Stomach smooth muscle (tissue), 2 donors: ENCODE data around the gene DHRSX.
"Not testable (repeated sequence)": the region's sequence is repeated elsewhere in the genome, so short reads cannot be mapped to it uniquely, and the experiment has no call there.

ENCODE experiments used
- H3K27ac ChIP-seq: one replicate; pipeline ENCODE4 v1.7.0; 2013; ENCODE audit warnings: mild to moderate bottlenecking, low read length, inconsistent platforms
- H3K27me3 ChIP-seq, 2 donors: one replicate each; pipeline ENCODE4 v1.7.0; 2013; ENCODE audit warnings: low read length in 2 of 2; ENCODE audit not compliant: insufficient read depth in 2 of 2, control insufficient read depth in 1 of 2
- H3K36me3 ChIP-seq, 2 donors: one replicate each; pipeline ENCODE4 v1.7.0; 2013; ENCODE audit warnings: low read length in 2 of 2; ENCODE audit not compliant: control insufficient read depth in 2 of 2, insufficient read depth in 2 of 2
- H3K4me1 ChIP-seq: one replicate; pipeline ENCODE4 v1.7.0; 2013; ENCODE audit warnings: low read length; ENCODE audit not compliant: control insufficient read depth, insufficient read depth
- H3K4me3 ChIP-seq, 2 donors: one replicate each; pipeline ENCODE4 v1.7.0; 2013; ENCODE audit warnings: low read length in 2 of 2
- H3K9ac ChIP-seq, 2 donors: one replicate each; pipeline ENCODE4 v1.7.0; 2013; ENCODE audit warnings: low read length in 2 of 2, mild to moderate bottlenecking in 1 of 2
- H3K9me3 ChIP-seq, 2 donors: one replicate each; pipeline ENCODE4 v1.7.0; 2013; ENCODE audit warnings: low read length in 2 of 2; ENCODE audit not compliant: control insufficient read depth in 2 of 2
- donor health status: healthy.
- donor health status: Pancreatic carcinoma.

The DHRSX gene

DNA sequence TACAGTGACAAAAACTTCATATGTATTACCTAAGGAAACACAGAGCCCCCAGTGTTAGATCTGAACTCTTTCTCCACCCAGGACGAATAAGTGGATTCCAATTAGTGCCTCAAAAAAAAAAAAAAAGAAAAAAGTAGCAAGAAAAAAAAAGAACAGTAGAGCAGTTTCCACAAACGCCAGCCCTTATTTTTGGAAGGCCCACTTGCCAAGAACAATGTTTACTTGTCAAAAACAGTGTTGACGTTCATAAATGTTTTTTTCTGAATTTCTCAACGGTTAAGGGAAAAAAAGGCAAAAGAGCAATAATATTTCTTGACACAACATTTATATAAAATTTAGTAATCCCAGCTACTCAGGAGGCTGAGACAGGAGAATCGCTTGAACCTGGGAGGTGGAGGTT lies 38.7 kb downstream of the DHRSX start:
- Histone ChIP-seq H3K4me3 (no peak overlapping the region), H3K27me3 (no peaks in the 10 kb centered on the region), H3K27ac (no peak overlapping the region), H3K36me3 (no peaks in the 10 kb centered on the region), H3K4me1 (peaks cover 5% of the 10 kb centered on the region), H3K9me3 (no peaks in the 10 kb centered on the region), H3K9ac (no peak overlapping the region)

DNA sequence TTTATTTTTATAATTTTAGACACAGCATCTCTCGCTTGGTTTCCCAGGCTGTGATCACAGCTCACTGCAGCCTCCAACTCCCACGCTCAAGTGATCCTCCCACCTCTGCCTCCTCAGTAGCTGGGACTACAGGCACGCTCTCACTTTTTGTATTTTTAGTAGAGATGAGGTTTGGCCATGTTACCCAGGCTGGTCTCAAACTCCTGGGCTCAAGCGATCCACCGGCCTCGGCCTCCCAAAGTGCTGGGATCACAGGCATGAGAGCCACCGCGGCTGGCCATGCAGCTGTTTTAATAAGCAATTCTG lies 39.1 kb downstream of the DHRSX start:
- Histone ChIP-seq H3K4me1 (peaks cover 5% of the 10 kb centered on the region), H3K36me3 (no peaks in the 10 kb centered on the region), H3K27me3 (no peaks in the 10 kb centered on the region), H3K9ac (no peak overlapping the region), H3K4me3 (no peak overlapping the region), H3K27ac (no peak overlapping the region), H3K9me3 (no peaks in the 10 kb centered on the region)

DNA sequence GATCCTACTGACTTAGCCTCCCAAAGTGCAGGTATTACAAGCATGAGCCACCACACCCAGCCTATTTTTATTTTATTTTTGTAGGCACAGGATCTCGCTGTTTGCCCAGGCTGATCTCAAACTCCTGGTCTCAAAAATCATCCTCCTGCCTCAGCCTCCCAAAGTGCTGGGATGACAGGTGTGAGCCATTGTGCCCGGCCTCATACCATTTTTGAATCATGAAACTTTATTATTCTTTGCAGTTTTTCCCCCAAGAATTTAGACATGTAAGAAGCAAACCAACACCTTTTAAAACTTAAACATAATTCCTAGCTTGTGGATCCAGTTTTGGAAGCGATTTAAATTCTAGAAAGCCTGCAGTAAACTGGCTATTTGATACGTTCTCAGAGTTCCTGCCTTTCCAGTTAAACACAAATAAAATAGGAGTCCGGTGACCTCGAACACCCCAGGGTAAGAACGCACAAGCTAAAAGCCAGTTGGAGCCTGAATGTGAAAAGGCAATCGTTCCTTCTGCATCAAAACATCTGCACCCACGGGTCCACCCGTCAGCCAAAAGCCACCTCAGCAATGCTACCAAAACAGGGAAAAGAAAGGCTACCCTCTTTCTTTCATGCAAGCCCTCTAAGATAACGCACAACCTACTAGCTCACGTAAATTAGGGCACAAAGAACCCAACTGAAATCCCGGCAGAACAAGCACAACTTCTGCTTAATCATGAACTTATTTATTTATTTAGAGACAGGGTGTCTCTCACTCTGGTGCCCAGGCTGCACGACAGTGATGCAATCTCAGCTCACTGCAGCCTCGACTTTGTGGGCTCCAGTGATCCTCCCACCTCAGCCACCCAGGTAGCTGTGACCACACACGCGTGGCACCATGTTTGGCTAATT lies 39.7 kb downstream of the DHRSX start:
- not testable (repeated sequence) for H3K4me1 ChIP-seq, H3K4me3 ChIP-seq, H3K9me3 ChIP-seq, H3K27ac ChIP-seq, H3K27me3 ChIP-seq, H3K36me3 ChIP-seq, H3K9ac ChIP-seq

DNA sequence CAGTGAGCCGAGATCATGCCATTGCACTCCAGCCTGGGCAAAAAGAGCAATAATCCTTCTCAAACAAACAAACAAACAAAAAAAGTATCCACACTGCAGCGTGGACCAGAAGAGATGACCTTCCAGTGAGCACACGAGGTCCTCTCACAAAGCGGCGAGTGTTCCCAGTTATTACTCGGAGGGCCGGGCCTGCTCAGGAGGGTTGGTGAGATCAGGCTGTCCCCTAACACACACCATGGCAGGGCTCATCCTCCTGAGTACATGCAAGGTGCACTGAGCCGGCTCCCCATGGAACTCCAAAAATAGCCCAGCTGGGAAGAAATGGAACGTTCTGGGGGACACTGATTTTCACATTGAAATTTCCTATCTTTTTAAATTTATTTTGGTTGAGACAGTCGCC lies 40.7 kb downstream of the DHRSX start:
- not testable (repeated sequence) for H3K36me3 ChIP-seq, H3K9me3 ChIP-seq, H3K4me1 ChIP-seq, H3K4me3 ChIP-seq, H3K9ac ChIP-seq, H3K27me3 ChIP-seq, H3K27ac ChIP-seq

DNA sequence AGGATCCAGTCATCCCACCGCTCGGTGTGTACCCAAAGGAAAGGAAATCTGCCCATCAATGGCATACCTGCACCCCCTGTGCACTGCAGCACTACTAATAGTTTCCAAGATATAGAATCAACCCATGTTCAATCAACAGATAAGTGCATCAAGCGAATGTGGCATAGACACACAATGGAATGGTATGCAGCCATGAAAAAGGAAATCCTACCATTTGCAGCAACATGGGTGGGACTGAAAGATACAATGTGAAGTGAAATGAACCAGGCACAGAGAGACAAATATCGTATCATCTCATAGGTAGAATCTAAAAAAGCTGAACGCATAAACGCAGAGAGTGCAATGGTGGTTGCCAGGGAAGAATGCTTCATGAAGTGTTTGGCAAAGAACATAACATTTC lies 42.5 kb downstream of the DHRSX start:
- Histone ChIP-seq H3K9me3 (no peaks in the 10 kb centered on the region), H3K27ac (no peak overlapping the region), H3K9ac (no peak overlapping the region), H3K27me3 (no peaks in the 10 kb centered on the region), H3K4me3 (no peak overlapping the region), H3K36me3 (no peaks in the 10 kb centered on the region), H3K4me1 (peaks cover 5% of the 10 kb centered on the region)

DNA sequence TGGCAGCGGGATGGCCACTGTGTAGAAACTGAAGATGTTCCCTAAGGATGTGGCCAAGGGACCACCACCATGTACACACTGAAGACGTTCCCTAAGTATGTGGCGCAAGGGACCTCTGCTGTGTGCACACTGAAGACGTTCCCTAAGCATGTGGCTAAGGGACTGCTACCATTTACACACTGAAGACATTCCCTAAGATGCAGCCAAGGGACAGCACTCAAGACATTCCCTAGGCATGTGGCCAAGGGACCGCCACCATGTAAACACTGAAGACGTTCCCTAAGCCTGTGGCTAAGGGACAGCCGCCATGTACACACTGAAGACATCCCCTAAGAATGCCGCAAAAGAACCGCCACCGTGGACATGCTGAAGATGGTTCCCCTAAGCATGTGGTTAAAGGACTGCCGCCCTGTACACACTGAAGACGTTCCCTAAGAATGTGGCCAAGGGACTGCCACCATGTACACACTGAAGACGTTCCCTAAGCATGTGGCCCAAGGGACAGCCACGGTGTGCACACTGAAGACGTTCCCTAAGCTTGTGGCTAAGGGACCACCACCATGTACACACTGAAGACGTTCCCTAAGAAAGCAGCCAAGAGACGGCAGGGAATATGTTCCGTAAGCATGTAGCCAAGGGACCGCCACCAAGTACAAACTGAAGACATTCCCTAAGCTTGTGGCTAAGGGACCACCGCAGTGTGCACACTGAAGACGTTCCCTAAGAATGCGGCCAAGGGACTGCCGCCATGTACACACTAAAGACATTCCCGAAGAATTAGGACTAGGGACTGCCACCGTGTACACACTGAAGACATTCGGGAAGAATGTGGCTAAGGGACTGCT lies 43.3 kb downstream of the DHRSX start:
- Histone ChIP-seq H3K36me3 (no peaks in the 10 kb centered on the region), H3K4me1 (peaks cover under 1% of the 10 kb centered on the region), H3K27me3 (no peaks in the 10 kb centered on the region), H3K9ac (no peak overlapping the region), H3K9me3 (no peaks in the 10 kb centered on the region), H3K27ac (no peak overlapping the region), H3K4me3 (no peak overlapping the region)

DNA sequence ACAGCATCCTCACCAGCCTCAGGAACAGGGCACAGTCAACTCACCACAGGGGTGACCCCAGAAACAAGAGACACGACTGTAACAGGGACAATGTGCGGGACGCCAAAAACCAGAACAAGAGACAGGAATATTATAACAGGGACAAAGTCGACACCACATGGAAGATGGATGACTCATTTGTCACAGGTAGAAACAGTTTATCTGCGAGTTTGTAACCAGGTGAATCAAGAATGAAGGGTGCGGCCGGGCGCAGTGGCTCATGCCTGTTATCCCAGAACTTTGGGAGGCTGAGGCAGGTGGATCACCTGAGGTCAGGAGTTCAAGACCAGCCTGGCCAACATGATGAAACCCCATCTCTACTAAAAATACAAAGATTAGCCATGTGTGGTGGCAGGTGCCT lies 44.7 kb downstream of the DHRSX start:
- H3K27ac ChIP-seq, H3K4me1 ChIP-seq, H3K27me3 ChIP-seq, H3K9ac ChIP-seq, H3K4me3 ChIP-seq, H3K9me3 ChIP-seq, H3K36me3 ChIP-seq: not testable (repeated sequence)

DNA sequence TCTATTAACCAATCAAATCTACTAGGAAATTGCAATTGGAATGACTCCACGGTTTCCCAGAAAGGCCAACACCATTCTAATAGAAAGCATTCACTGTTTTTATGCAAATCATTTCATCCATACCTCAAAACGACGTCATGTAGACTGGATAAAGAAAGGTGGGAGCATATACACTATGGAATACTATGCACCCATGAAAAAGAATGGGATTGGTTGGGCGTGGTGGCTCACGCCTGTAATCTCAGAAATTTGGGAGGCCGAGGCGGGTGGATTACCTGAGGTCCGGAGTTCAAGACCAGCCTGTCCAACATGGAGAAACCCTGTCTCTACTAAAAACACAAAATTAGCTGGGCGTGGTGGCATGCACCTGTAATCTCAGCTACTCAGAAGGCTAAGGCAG lies 46.2 kb downstream of the DHRSX start:
- not testable (repeated sequence) for H3K9me3 ChIP-seq, H3K36me3 ChIP-seq, H3K9ac ChIP-seq, H3K27ac ChIP-seq, H3K4me3 ChIP-seq, H3K27me3 ChIP-seq, H3K4me1 ChIP-seq

DNA sequence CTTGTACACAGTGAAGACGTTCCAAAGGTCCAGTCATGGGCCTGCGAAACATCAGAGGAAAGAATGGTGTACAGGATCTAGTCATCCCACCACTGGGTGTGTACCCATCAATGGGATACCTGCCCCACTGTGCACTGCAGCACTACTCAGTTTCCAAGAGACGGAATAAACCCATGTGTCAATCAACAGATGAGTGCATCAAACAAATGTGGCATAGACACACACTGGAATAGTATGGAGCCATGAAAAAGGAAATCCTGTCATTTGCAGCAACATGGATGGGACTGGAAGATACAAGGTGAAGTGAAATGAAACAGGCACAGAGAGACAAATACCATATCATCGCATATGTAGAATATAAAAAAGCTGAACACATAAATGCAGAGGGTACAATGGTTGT lies 48.0 kb downstream of the DHRSX start:
- H3K27ac ChIP-seq: no peak overlapping the region
- H3K27me3 ChIP-seq: no peaks in the 10 kb centered on the region
- no peaks in the 10 kb centered on the region for H3K36me3 ChIP-seq
- H3K4me3 ChIP-seq: no peak overlapping the region
- H3K9ac ChIP-seq: no peak overlapping the region
- H3K4me1 ChIP-seq: peaks cover 7% of the 10 kb centered on the region
- no peaks in the 10 kb centered on the region for H3K9me3 ChIP-seq

DNA sequence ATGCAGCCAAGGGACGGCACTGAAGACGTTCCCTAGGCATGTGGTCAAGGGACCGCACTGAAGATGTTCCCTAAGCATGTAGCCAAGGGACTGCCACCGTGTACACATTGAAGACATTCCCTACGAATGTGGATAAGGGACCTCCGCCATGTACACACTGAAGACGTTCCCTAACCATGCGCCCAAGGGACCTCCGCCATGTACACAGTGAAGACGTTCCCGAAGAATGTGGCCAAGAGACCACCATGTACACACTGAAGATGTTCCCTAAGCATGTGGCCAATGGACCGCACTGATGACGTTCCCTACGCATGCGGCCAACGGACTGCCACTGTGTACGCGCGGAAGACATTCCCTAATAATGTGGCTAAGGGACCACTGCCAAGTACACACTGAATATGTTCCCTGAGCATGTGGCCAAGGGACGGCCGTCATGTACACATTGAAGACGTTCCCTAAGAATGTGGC lies 48.4 kb downstream of the DHRSX start:
- H3K36me3 ChIP-seq: no peaks in the 10 kb centered on the region
- no peak overlapping the region for H3K4me3 ChIP-seq
- H3K9ac ChIP-seq: no peak overlapping the region
- H3K4me1 ChIP-seq: peaks cover 7% of the 10 kb centered on the region
- H3K27ac ChIP-seq: no peak overlapping the region
- H3K27me3 ChIP-seq: no peaks in the 10 kb centered on the region
- H3K9me3 ChIP-seq: no peaks in the 10 kb centered on the region
